Dermis microvascular lymphatic vessel endothelial cell (primary cell): ENCODE results near the gene ALKBH4. TPM values are rescaled to one million over a fixed set of nuclear protein-coding genes. Genes with fewer than 3 reads are reported as not detected.
"Not testable (repeated sequence)": the region's sequence is repeated elsewhere in the genome, so short reads cannot be mapped to it uniquely, and the experiment has no call there.

Source experiments
- DNase-seq, 2 donors: peaks; one replicate each; pipeline versions ENCODE4 v3.0.0 to v3.0.0-alpha.2; 2010; ENCODE audit warnings: low read depth in 2 of 2
- total RNA-seq: library from RNA; depleted of rRNA; stranded (reverse); fragments of >200 nt; gene quantifications from 2 replicates; pipeline ENCODE4 v1.2.1, GENCODE V29; 2014

Gene ALKBH4
- total RNA-seq, 1 donor from 2014 or later = 8.1 TPM

DNA sequence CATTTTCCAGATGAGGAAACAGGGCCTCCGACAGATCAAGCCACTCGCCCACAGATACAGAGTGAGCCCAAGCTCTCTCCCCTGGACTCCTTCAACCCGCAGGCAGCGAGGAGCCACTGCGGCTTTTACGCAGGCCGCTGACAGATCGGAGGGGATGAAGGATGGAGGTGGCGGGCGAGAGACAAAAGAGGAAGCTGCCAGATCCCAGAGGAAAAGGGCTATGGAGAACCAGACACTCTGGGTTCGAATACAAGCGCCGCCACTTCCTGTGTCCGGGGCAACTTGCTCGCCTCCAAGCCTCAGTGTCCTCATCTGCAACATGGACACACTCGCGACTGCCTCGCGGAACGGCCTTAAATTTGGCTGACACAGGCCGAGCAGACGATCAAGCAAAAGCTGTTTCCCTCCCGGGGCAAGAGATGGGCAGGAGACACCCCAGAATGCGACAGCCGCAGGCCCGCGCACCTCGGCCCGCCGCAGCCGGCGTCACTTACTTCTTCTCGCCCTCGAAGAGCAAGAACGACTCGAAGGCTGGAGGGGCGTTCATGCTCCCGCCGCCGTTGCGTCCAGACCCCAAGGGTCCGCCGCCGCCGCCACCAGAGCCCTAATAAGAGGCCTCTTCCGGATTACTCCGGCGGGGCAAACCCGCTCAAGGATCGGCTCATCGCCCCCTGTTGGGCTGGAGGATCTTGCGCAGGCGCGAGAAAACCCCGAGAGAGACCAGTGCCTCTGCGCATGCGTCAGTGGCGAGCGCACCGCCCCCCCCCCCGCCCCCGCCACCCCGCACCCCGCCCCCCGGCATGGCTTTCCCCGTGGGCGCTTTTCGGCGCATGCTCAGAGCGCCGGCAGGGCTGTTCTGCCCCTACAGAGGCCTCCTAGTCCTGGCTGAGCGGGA lies 13.9 kb upstream of the ALKBH4 start, which contains the start of gene POLR2J:
TSS of gene POLR2J (minus strand) at position 609 of the 895 bp plus-strand sequence. CDS start at position 547, 62 bp downstream.
- peak; percentile 41 to 88 for DNase-seq

DNA sequence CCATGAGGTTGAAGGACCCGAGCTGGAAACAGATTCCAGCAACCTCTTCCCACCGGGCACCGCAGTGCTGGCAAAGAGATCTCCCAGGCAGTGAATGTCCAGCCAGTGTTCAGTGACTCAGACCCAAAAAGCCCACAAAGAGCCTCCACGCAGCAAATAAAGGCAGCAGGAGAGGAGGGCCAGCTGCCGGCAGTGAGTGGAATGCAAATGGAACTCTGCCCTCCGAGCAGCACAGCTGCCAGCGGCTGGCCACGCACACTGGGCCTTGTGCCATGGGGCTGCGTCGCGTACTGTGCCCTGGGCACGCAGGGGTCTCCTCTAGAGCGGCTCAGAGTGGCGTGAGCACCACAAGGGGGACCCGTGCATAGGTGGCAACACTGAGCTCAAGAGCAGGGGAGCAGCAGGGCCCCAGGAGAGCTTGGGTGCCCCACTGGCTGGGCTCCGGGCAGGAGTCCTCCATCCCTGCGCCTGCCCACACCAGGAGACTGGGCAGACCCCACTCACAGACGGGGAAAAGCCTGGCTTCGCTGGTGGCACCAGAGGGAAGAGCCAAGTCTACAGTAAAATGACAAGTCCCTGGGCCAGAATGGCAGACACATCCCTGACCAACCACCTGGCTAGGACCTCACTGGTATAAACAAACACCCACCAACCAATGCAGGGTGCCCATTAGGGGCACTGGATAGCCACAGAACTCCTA lies 10.2 kb upstream of the ALKBH4 start:
- not testable (repeated sequence) for DNase-seq

DNA sequence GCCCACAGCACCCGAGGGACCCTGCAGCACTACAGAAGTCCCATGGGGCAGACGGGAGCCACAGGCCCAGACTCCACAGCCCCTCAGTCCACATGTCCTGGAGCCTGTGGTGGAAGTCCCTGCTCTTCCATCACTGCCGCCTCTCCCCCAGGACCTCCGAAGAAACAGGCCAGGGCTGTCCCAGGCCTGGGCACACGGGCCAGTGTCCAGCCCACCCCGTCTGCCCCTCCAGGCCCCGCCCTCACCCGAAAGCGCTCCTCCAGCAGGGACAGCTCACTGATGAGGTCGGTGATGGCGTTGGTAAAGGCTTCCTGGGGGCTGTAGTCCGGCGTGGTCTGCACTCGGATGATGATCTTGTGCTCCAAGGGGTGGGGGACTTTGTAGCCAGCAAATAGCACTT lies 9.5 kb upstream of the ALKBH4 start:
- not testable (repeated sequence) for DNase-seq

DNA sequence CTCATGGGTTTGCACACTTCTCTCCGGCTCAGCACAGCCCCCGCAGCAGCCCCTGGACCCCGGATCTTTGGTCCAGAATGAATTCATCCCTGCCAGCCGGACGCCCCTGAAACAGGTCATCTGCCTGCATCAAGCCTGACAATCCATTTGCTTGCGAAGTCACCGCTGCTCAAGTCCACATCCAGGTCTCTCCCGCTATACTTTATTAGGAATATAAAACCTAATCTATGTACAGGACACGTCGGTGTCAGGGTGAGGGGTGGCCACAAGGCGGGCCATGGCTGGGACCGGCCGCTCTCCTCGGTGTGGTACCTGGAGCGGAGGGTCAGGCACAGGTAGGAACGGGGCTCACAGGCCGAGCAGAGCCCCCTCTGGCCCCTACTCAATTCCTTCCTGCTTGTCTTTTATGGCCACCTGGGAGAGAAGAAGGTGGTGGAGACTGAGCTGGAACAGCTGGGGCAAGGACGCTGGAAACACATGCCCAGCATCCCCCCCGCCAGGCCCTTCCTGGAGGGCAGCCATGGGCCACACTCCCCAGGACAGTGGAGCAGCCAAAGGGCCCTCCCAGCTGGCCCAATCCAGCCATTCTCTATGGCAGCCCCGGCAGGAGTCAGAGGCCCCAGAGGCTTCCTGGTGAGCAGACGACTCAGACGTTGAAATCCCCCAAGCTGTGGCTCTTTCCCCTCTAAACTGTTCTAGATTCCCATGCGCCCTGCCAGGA lies 8.8 kb upstream of the ALKBH4 start:
- no peak for DNase-seq

DNA sequence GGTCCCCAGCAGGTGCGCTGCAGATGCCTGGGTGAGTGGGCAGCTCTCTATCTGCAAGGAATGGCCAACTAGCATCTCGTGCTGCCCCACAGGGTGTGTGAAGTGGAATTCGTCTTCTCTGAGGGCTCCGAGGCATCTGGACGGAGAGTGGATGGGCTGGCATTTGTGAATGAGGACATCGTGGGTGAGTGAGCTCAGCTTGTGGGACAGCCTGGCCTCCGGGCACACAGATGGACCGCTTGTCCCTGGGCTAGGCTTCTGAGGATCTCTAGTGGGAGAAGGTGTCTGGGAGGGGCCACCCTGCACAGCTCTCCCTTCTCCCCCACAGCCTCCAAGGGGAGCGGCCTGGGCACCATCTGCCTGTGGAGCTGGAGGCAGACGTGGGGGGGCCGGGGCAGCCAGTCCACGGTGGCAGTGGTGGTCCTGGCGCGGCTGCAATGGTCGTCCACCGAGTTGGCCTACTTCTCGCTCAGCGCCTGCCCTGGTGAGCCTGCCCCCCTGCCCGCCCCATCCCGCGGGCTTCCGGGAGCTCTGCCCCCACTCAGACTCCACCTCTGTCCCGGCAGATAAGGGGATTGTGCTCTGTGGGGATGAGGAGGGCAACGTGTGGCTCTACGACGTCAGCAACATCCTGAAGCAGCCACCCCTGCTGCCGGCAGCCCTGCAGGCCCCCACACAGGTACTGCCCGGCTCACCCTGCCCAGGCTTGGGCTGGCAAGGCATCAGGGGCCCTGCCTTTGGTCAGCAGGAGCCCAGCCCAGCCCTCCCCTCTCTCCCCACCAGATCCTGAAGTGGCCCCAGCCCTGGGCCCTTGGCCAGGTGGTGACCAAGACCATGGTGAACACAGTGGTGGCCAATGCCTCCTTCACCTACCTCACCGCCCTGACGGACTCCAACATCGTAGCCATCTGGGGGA lies 7.7 kb upstream of the ALKBH4 start:
- no peak for DNase-seq

DNA sequence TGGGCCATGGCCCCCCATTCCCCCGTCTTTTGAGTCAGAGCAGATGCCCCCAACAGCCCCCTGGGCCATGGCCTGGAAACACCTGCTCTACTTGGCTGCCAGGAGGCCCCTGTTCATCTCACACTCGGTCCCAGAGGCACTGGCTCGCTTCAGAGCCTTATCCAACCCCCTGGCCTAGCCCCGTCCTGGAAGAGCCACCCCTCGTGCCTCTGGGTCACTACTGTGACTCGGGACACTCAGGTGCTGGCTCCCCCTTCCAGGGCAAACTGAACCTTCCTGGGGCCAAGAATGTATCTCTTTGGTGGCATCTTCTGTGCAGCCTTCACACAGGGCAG lies 7.1 kb upstream of the ALKBH4 start:
- no peak for DNase-seq

DNA sequence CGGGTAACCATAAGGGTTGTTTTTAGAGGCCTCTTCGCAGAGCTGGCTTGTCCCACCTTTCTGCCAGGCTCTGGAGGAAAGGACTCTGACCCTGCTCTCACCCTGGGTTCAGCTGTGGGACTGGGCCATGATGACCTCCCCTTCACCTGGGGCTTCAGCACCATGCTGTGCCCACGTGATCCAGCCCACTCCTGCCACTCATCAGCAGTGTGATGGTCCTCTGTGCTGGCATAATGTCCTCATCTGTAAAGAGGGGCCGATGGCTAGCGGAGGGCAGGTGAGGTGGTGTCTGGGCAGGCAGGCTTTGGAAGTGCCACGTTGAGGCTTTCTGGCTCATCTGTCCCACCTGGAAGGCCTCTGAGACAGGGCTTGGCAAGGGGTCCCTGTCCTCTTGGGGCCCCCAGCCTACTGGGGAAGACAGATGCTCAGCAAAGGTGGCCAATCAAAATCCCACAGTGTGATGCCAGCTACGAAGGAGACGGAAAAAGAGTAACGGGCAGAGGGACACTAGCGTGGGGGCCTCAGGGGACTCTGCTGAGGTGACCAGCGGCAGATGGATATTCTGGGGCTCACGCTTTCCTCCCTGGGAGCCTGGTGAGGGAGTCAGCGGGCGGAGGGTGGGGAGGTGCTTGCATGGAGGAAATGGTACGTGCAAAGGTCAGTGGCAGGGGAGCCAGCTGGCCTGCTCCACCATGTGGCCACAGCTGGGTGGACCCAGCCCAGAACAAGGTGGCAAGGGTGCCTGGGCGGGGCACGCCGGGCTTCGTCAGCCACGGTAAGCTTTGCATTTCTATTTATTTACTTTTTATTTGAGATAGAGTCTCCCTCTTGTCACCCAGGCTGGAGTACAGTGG lies 5.5 kb upstream of the ALKBH4 start:
- no peak for DNase-seq

DNA sequence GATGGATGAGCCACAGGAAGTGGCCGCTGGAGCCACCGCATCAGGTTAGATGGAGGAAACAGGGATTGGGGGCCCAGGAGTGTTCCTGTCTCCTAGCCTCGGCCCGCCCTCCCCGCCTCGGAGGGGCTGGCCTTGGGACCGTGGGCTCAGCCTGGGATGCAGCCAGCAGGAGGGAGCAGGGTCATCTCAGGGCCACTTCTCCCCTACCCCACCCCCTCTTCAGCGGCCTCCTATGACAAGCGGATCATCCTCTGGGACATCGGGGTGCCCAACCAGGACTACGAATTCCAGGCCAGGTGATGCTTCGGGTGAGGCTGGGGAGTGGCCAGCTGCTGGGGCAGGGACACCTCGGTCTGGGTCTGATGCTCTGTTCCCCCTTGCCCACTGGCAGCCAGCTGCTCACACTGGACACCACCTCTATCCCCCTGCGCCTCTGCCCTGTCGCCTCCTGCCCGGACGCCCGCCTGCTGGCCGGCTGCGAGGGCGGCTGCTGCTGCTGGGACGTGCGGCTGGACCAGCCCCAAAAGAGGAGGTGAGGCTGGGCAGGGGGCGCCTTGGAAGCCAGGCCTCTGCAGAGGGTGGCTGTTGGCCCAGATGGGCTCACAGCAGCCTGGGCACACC lies 4.8 kb upstream of the ALKBH4 start:
- no peak for DNase-seq

DNA sequence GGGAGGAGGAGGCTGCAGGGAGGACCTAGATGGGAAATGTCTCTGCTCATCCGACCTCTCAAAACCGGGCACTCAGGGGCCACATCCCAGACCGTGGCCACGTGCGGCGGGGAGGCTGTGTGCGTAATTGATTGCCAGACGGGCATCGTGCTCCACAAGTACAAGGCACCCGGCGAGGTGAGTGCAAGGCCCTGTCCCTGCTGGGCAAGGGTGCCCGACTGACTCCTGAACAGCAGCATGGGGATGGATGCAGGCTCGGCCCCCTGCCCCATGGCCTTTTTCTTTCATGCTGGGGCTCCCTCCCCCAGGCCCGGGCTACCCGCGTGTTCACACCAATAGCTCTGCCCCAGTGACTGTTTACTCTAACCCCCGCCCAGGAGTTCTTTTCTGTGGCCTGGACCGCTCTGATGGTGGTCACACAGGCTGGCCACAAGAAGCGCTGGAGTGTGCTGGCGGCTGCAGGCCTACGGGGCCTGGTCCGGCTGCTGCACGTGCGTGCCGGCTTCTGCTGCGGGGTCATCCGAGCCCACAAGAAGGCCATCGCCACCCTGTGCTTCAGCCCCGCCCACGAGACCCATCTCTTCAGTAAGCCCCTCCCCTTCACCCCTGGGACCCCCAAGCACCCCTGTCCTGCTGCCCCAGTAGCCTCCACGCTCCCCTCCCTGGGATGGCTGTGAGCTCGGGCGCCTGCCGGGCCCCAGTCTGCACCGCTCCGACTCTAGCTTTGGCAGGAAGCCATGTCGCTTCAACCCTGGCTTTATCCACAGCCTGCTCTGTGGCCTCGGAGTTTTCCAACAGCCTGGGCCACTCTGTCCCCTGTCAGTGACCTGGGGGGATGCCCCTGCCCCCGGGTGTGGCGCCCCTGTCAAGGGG lies 4.1 kb upstream of the ALKBH4 start:
- DNase-seq = no peak

DNA sequence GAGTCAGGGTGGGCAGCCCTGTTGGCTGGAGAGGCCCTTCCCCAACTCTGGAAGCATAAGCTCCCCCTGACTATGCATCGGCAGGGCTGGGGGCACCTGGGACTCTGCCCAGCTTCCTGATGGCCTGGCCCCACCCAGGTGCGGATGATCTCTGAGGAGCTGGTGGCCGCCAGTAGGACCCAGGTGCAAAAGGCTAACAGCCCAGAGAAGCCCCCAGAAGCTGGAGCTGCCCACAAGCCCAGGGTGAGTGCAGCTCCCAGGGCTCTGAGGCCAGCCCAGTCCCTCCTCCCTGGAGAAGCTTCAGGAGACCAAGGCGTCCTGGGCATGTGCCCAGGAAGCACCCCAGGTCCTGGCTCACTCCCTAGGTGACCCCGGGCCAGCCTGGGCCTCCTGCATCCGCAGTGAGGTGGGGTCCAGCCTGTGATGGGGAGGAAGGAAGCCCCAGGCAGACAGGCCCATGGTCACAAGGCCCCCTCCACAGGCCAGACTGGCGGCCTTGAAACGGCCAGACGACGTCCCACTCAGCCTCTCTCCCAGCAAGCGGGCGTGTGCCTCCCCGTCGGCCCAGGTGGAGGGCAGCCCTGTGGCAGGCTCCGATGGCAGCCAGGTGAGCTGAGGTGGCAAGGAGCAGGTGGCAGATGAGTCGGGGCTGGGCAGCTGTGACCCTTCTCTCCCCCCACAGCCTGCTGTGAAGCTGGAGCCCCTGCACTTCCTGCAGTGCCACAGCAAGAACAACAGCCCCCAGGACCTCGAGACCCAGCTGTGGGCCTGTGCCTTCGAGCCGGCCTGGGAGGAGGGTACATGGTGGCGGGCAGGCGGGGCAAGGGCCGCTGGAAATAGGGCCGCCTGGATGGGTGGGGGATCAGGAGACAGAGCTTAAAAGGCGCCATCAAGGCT lies 3.2 kb upstream of the ALKBH4 start:
- DNase-seq = no peak

DNA sequence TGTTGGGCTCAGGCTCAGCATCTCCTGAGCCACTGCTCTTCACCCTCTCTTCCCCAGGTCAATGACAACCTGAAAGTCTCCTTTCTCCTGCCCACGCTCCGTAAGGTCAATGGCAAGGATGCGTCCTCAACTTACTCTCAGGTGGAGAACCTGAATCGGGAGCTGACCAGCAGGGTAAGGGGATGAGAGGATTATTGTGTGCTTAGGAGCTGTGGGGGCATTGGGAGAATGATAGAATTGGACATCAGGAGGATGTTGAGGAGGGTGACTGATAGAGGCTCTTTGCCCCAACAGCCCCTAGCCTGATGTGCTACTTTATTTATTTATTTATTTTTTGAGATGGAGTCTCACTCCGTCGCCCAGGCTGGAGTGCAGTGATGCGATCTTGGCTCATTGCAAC lies 1.4 kb upstream of the ALKBH4 start:
- no peak for DNase-seq

DNA sequence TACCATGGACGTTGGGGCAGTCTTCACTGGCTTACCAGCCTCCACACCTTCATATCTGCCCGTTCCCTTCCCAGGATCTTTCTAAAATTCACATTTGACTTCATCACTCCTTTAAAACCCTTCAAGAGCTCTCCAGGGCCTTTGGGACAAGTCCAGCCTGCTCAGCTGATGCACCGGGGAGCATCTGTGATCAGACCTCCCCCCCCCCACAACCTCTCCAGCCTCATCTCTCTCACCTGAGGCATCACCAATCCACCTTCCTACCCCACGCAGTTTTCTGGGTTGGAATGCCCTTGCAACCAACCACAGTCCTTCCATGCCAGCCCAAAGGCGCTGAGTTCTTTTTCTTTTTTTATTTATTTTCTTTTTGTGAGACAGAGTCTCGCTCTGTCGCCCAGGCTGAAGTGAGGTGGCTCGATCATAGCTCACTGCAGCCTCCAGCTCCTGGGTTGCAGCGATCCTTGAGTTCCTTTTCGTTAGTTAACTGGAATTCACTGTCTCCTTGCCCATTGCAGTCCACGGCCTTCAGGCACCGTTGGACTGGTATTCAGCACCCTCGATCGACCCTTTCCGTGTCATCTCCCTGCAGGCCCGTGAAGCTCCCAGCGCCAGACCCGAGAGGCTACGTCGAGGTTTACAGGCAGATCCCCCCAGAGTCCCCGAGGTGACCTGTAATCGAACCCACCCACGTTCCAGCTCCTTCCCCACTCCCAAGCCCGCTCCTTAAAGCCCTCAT lies 654 bp downstream of the ALKBH4 start:
- peak in 1 of 2 donors; percentile 16 for DNase-seq

DNA sequence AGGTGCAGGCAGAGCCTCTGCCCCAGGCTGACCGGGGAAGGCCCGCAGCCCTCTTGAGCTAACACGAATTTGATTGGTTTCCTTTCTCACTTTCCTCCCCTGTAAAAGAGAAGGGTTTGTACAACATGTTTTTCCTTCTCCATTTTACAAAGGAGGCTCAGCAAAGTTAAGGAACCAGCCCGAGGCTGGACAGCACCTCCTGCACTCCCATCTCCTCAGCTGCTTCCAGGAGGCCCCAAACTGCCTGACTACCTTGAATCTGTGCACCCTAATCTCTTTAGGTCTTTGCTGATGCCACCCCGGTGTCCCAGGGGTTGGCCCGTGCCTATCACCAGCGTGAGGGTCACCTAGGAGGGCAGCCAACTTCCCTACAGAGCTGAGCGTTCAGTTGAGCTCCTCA lies 4.2 kb downstream of the ALKBH4 start:
- DNase-seq = no peak

DNA sequence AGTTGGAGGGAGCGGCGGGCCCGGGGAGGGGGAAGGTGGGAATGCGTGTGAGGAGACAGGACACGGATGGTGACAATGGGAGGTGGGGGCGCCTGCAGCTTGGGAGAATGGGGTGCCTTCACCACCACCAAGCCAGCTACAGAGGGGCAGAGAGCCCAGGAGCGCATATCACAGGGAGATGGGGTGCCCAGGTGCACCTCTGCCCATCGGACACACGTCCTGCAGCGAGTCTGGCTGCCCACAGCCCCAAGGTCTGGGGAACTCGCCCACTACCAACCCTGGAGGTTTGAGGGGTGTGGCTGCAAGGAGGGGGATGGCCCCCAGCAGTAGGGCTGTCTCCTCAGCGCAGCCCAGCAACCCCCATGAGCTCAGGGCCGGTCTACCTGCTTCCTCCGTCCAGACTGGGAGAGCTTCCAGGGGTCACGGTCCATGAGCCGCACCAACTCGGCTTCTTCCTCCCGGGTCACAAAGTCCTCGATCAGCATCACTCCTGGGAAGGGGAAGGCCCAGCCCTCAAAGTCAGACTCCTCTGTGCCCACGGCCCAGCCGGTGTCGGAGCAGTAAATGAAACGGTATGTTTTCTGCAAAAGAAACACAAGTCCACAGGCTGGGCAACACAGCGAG lies 5.3 kb downstream of the ALKBH4 start:
- no peak for DNase-seq

DNA sequence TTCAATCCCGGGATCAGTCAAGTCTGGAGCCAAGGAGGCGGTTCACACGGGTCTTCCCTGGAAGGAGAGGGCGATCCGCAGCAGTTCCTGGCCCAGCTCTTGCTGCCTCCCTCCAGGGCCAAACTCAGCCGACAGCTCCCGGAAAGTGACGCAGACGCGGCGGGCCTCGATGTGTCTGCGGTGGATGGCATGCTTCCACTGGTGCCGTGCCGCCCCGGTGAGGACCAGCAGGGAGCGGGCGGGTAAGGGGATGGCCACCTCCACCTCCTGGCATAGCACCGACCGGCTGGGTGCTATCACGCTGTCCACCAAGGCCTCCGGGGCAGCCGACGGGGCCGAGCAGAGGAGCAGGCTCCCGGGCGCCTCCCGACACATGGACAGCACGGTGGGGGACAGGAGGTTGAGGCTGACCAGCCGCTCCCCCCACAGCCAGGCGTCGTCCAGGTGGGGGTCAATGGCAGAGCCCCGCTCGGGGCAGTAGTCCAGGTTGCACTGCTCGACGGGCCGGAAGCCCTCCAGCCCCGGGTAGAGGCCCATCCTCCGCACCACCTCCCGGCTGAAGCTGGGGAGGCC lies 7.2 kb downstream of the ALKBH4 start:
- no peak for DNase-seq

DNA sequence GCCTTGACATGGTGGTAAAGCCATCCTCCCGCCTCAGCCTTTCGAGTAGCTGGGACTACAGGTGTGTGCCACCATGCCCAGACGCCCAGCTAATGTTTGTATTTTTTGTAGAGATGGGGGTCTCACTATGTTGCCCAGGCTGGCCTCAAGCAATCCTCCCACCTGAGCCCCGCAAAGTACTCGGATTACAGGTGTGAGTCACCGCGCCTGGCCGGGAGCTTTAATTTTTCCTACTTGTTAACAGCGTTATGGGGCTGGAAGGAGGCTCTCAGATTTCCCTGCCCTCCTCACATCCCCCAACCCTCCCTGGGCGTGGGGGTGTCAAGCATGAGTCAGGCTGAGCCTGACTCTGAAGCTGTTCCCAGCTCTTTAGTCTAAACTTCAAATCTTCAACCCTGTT lies 8.3 kb downstream of the ALKBH4 start:
- DNase-seq = no peak
